Measurements from ENCODE around the gene RBP3.

The RBP3 gene

GRCh38 chr10:47319784-47320183 lies 28.4 kb upstream of the RBP3 start:
- DNase-seq: no peak

GRCh38 chr10:47320812-47321211 lies 27.4 kb upstream of the RBP3 start:
- DNase-seq: no peak

- DNase-seq: no peak
Measured at GRCh38 chr10:47321521-47322195, 26.5 kb upstream of the RBP3 start.

GRCh38 chr10:47322300-47323061 lies 25.7 kb upstream of the RBP3 start, which contains the start of gene GDF2:
TSS of gene GDF2 (plus strand) at chr10:47322454. CDS start at chr10:47322669, 215 bp downstream.
- DNase-seq: no peak

GRCh38 chr10:47323087-47323486 lies 25.1 kb upstream of the RBP3 start:
- DNase-seq: no peak

GRCh38 chr10:47323636-47324296 lies 24.4 kb upstream of the RBP3 start:
- DNase-seq: no peak

GRCh38 chr10:47325303-47326291 lies 22.6 kb upstream of the RBP3 start:
- DNase-seq: no peak

GRCh38 chr10:47326306-47326926 lies 21.7 kb upstream of the RBP3 start:
- no peak for DNase-seq

GRCh38 chr10:47326927-47327330 lies 21.2 kb upstream of the RBP3 start:
- no peak for DNase-seq

- DNase-seq: no peak
Measured at GRCh38 chr10:47329855-47330254, 18.3 kb upstream of the RBP3 start.

- DNase-seq: no peak
Measured at GRCh38 chr10:47330366-47330765, 17.8 kb upstream of the RBP3 start.

- no peak for DNase-seq
Measured at GRCh38 chr10:47330804-47331203, 17.4 kb upstream of the RBP3 start.

GRCh38 chr10:47331491-47331890 lies 16.7 kb upstream of the RBP3 start:
- DNase-seq: no peak

- DNase-seq: no peak
Measured at GRCh38 chr10:47331954-47332353, 16.2 kb upstream of the RBP3 start.

- no peak for DNase-seq
Measured at GRCh38 chr10:47332371-47332770, 15.8 kb upstream of the RBP3 start.

- DNase-seq: no peak
Measured at GRCh38 chr10:47332946-47333345, 15.2 kb upstream of the RBP3 start.

GRCh38 chr10:47333532-47333931 lies 14.6 kb upstream of the RBP3 start:
- no peak for DNase-seq

- no peak for DNase-seq
Measured at GRCh38 chr10:47334466-47335295, 13.5 kb upstream of the RBP3 start.

GRCh38 chr10:47335906-47336305 lies 12.3 kb upstream of the RBP3 start:
- no peak for DNase-seq

GRCh38 chr10:47336387-47337134 lies 11.6 kb upstream of the RBP3 start:
- no peak for DNase-seq

All from activated CD4-positive, alpha-beta T cell treated with anti-CD3 and anti-CD28 coated beads, Interleukin-2, Interleukin-6, amounts not matched to agents 100 ng/mL and 50 ng/mL, durations not matched to agents 16 hours and 8 hours (primary cell).